Peyer's patch (tissue), 4 donors: ENCODE measurements around the gene ABCD2.

ENCODE experiments used
- POLR2A ChIP-seq, 2 donors: fragments of 450-650 bp; IDR thresholded peaks; one replicate each; pipeline ENCODE4 v1.5.1; 2017; ENCODE audit warnings: antibody characterized with exemption in 2 of 2, mild to moderate bottlenecking in 2 of 2, moderate library complexity in 2 of 2
- TF ChIP-seq, protein P1 (sequence below), 6 experiments: fragments of 450-650 bp in 4 of 6; fragments of 200-600 bp in 2 of 6; sonication (generic) in 1 of 6; IDR thresholded peaks; one replicate each; pipeline ENCODE4 v1.5.1; 2017 to 2019; ENCODE audit warnings: antibody characterized with exemption in 6 of 6, mild to moderate bottlenecking in 3 of 6, moderate library complexity in 1 of 6

DNA sequence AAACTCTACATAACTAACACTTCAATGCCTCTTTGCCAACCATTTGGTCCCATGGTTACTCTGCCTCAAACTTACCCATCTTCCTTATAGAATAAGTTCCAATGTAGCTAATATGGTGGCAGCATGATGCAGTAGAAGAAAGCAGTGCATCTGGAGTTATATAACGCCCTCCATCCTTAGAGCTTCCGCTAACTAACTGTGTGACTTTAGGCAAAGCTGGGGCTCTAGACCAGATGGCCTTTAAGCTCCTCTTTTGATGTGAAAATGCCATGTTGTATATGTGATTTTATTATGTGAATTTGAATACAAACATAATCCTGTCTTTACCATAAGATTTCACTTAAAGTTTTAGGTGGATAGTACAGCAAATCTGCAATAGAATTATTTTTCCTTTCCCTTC, 6.1 kb downstream of the ABCD2 start:
- TF ChIP-seq, protein P1, sequence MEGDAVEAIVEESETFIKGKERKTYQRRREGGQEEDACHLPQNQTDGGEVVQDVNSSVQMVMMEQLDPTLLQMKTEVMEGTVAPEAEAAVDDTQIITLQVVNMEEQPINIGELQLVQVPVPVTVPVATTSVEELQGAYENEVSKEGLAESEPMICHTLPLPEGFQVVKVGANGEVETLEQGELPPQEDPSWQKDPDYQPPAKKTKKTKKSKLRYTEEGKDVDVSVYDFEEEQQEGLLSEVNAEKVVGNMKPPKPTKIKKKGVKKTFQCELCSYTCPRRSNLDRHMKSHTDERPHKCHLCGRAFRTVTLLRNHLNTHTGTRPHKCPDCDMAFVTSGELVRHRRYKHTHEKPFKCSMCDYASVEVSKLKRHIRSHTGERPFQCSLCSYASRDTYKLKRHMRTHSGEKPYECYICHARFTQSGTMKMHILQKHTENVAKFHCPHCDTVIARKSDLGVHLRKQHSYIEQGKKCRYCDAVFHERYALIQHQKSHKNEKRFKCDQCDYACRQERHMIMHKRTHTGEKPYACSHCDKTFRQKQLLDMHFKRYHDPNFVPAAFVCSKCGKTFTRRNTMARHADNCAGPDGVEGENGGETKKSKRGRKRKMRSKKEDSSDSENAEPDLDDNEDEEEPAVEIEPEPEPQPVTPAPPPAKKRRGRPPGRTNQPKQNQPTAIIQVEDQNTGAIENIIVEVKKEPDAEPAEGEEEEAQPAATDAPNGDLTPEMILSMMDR (IDR thresholded peaks at IDR 0.05), result no peak
- TF ChIP-seq POLR2A (IDR thresholded peaks at IDR 0.05), result no peak
